Esophagus (tissue), 2 donors: ENCODE results near the gene ZNF354C. TPM values are rescaled to one million over a fixed set of nuclear protein-coding genes. Genes with fewer than 3 reads are reported as not detected.

ENCODE experiments used
- H3K27ac ChIP-seq, 2 donors: one replicate each; pipeline ENCODE4 v1.5.1; 2013; ENCODE audit warnings: low read depth in 2 of 2, mild to moderate bottlenecking in 2 of 2, inconsistent platforms in 1 of 2, low read length in 1 of 2, moderate library complexity in 1 of 2
- H3K27me3 ChIP-seq, 2 donors: one replicate each; pipeline ENCODE4 v1.6.1; 2013; ENCODE audit warnings: low read length in 2 of 2, control low read depth in 1 of 2, mild to moderate bottlenecking in 1 of 2; ENCODE audit not compliant: insufficient read depth in 2 of 2, control insufficient read depth in 1 of 2
- H3K36me3 ChIP-seq, 2 donors: one replicate each; pipeline ENCODE4 v1.6.1; 2013; ENCODE audit warnings: low read length in 1 of 2; ENCODE audit not compliant: control insufficient read depth in 2 of 2, insufficient read depth in 2 of 2
- H3K4me1 ChIP-seq, 2 donors: one replicate each; pipeline ENCODE4 v1.6.1; 2013; ENCODE audit warnings: low read length in 1 of 2; ENCODE audit not compliant: control insufficient read depth in 2 of 2, insufficient read depth in 2 of 2
- H3K4me3 ChIP-seq, 2 donors: one replicate each; pipeline ENCODE4 v1.5.1; 2013; ENCODE audit warnings: low read length in 2 of 2, mild to moderate bottlenecking in 2 of 2, low read depth in 1 of 2, moderate library complexity in 1 of 2
- H3K9me3 ChIP-seq, 2 donors: one replicate each; pipeline ENCODE4 v1.6.1; 2013; ENCODE audit warnings: mild to moderate bottlenecking in 2 of 2, low read depth in 1 of 2, low read length in 1 of 2, moderate library complexity in 1 of 2; ENCODE audit not compliant: control insufficient read depth in 2 of 2, insufficient read depth in 1 of 2
- WGBS, 2 donors: extraction: QIAGEN DNeasy Blood & Tissue Kit; methylation state at CpG; one replicate each; pipeline ENCODE4 v1.1.7; 2013; 5-methylcytosine and 5-hydroxymethylcytosine counted together
- polyA plus RNA-seq, 2 donors: library from polyadenylated mRNA; stranded (reverse); fragments of 200-250 nt; gene quantifications; one replicate each; pipeline ENCODE4 v1.2.3, GENCODE V29; 2013
- donor health status: healthy with polysubstance abuse.
- donor health status: Bipolar disorder and iron deficiency.

The ZNF354C gene
- polyA plus RNA-seq, 2 donors: 0.84 to 0.95 TPM

DNA sequence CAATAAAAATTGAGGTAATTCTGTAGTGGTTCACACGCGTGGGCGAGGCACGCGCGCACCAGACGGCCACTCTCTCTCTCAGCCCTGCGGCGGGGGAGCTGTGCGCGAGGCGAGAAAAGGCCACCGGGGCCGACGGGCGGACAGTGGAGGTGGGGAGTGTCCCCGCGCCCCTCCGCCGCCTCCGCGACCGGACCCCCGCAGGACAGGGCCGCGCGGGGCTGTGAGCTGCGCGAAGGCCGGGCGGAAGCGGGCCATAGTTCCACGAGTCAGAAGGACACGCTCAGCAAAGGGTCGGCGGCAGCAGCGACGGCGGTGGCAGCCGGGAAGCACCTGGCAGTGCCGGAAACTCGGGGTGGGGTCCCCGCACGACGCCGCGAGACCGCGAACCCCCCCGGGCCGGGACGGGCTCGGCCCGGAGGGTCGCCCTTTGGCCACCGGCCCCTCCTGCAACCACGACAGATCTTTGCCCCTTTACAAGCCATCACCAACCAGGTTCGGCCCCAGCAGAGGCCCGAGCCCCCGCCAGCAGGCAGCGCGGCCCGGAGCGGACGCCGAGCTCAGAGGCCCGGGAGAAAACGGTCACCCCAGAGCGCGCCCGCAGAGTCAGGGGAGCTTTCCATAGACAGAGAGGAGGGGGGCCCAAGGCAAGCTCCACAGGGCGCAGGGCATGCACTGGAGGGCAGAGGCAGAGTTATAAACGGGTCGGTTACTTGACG lies 60.9 kb downstream of the ZNF354C start:
- Histone ChIP-seq H3K4me1 (no peaks in the 10 kb centered on the region), H3K4me3 (no peak overlapping the region), H3K9me3 (peaks cover 0 to 21% of the 10 kb centered on the region in 2 donors), H3K36me3 (no peaks in the 10 kb centered on the region), H3K27me3 (no peaks in the 10 kb centered on the region), H3K27ac (no peak overlapping the region)
- 78 to 79% methylated on average over 75 of the region's 75 CpGs for WGBS, 2 donors

DNA sequence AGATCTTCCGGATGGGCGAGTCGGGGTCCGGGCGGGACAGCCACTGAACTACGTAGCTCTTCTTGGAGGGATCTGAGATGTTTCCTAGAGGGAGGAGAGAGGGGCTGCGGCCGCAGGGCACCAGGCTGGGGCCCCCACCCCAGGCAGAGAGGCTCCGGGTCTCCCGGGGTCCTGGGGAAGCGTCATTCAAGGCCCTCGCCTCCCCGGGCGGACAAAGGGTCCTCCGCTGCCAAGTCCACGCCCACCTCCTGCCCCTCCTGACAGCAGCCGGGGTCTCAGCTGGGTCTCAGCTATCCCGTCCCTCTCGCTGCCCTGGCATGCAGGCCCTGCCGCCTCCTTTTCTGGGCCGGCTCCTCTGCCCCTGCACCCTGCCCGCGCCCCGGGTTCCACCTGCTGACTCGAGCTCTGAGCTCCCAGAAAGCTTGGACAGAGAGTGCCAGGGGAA lies 61.5 kb downstream of the ZNF354C start:
- Histone ChIP-seq H3K27me3 (no peaks in the 10 kb centered on the region), H3K27ac (no peak overlapping the region), H3K9me3 (peaks cover 0 to 19% of the 10 kb centered on the region in 2 donors), H3K4me1 (no peaks in the 10 kb centered on the region), H3K4me3 (no peak overlapping the region), H3K36me3 (no peaks in the 10 kb centered on the region)
- WGBS, 2 donors: 86 to 92% methylated on average over 25 of the region's 25 CpGs

DNA sequence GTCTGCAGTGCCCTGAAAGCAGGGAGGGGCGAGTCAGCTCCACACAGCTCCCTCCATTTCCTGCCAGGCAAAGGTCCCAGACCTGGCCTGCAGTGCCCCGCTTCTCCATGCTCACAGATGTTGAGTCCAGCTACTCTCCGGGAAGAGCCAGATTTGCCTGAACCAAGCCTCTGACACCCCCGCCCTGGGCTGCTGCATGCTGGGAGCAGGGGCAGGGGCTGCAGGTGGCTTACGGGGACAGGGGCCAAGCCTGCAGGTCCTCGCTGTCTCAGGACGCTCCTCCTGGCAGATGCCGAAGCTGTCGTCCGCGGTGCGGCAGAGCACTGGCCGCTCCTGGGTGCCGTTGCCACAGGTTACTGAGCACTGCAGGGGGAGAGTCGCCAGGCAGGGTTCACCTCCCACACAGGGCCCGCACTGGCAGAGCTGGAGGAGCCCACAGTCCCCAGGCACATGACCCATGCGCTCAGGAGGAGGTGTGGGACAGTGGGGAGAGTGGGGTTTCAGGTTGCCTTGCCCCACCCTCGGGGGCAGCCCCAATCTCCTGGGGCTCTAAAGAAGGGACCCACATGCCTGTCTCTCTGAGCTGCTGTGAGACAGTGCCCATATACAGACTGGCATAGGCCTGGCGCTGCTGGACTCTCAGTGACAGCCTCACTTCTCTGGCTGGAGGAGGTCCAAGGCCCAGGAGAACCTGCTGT lies 62.4 kb downstream of the ZNF354C start:
- WGBS, 2 donors: 85 to 93% methylated on average over 19 of the region's 19 CpGs
- H3K27me3 ChIP-seq: no peaks in the 10 kb centered on the region
- H3K36me3 ChIP-seq: no peaks in the 10 kb centered on the region
- no peaks in the 10 kb centered on the region for H3K4me1 ChIP-seq
- H3K27ac ChIP-seq: no peak overlapping the region
- H3K4me3 ChIP-seq: no peak overlapping the region
- H3K9me3 ChIP-seq: peaks cover 0 to 15% of the 10 kb centered on the region in 2 donors

DNA sequence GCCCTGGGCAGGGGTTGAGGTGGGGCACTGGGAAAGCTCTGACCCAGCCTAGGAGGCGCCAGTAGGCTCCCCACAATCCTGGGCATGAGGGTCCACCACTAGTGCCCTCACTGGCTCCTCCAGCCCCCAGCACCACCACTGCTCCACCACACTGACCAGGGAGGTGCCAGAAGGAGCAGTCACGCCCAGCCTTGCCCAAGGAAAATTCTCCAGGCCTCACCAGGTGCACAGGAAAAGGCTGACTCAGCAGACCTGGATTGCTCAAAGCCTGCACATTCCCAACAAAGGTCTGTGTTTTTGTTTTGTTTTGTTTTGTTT lies 62.9 kb downstream of the ZNF354C start:
- H3K27me3 ChIP-seq: no peaks in the 10 kb centered on the region
- H3K4me1 ChIP-seq: no peaks in the 10 kb centered on the region
- H3K27ac ChIP-seq: no peak overlapping the region
- no peak overlapping the region for H3K4me3 ChIP-seq
- H3K9me3 ChIP-seq: peaks cover 0 to 15% of the 10 kb centered on the region in 2 donors
- 78 to 91% methylated on average over 2 of the region's 2 CpGs for WGBS, 2 donors
- H3K36me3 ChIP-seq: no peaks in the 10 kb centered on the region

DNA sequence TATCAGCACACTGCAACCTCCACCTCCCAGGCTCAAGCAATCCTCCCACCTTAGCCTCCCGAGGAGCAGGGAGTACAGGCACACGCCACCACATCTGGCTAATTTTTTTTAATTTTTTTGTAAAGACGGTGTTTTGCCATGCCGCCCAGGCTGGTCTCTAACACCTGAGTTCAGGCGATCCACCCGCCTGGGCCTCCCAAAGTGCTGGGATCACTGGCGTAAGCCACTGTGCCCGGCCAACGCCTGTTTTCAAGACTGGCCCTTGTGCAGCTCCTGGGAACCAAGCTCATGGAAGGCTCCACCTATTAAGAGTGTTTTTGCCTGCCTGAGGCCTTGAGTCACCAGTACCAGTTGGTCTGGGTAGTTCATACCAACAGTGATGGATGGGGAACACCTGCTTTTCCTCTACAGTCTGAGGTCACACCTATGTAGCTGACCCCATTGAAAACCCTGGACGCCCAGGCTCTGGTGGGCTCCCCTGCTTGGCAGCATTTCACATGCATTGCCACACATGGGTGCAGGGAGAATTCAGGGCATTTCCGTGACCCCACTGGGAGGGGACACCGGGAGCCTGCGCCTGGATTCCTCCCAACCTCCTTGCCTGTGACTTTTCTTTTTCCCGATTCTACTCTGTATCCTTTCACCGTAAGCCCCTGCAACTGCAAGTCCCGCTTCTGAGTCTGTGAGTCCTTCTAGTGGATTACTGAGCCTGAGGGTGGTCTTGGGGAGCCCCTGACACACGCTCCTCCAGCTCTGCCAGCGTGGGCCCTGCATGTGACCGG lies 63.5 kb downstream of the ZNF354C start:
- Histone ChIP-seq H3K27me3 (no peaks in the 10 kb centered on the region), H3K4me3 (no peak overlapping the region), H3K27ac (no peak overlapping the region), H3K4me1 (no peaks in the 10 kb centered on the region), H3K9me3 (peaks cover 0 to 15% of the 10 kb centered on the region in 2 donors), H3K36me3 (no peaks in the 10 kb centered on the region)
- WGBS, 2 donors: 91 to 92% methylated on average over 19 of the region's 19 CpGs

DNA sequence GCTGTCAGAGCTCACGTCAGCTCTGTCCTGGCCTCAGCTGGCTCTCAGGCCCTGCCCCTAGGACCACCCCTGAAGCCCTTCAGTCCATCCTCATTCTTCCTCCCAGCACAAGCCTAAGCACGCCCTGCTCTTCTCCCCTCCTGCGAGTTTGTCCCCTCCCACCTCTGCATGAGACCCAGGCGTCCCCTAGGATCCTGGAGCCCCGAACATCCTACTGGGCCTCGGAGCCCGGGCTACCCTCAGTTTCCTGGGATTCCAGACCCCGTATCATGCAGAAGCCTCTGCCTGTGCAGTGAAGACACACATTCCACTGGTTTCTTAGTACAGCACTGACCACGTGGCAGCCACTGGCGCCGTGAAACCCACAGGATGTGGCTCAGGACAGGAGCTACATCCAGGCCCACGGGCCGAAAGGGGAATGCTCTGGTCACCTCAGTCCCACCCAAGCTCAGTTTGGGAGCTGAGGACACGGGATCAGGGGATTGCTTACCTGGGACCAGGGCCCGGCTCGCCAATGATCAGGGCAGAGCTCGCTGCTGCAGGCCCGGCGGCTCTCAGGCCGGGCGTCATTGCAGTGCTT lies 64.2 kb downstream of the ZNF354C start:
- 91 to 93% methylated on average over 20 to 21 of the region's 21 CpGs for WGBS, 2 donors
- no peaks in the 10 kb centered on the region for H3K4me1 ChIP-seq
- H3K36me3 ChIP-seq: no peaks in the 10 kb centered on the region
- no peak overlapping the region for H3K4me3 ChIP-seq
- no peak overlapping the region for H3K27ac ChIP-seq
- H3K9me3 ChIP-seq: peaks cover 0 to 15% of the 10 kb centered on the region in 2 donors
- H3K27me3 ChIP-seq: no peaks in the 10 kb centered on the region

DNA sequence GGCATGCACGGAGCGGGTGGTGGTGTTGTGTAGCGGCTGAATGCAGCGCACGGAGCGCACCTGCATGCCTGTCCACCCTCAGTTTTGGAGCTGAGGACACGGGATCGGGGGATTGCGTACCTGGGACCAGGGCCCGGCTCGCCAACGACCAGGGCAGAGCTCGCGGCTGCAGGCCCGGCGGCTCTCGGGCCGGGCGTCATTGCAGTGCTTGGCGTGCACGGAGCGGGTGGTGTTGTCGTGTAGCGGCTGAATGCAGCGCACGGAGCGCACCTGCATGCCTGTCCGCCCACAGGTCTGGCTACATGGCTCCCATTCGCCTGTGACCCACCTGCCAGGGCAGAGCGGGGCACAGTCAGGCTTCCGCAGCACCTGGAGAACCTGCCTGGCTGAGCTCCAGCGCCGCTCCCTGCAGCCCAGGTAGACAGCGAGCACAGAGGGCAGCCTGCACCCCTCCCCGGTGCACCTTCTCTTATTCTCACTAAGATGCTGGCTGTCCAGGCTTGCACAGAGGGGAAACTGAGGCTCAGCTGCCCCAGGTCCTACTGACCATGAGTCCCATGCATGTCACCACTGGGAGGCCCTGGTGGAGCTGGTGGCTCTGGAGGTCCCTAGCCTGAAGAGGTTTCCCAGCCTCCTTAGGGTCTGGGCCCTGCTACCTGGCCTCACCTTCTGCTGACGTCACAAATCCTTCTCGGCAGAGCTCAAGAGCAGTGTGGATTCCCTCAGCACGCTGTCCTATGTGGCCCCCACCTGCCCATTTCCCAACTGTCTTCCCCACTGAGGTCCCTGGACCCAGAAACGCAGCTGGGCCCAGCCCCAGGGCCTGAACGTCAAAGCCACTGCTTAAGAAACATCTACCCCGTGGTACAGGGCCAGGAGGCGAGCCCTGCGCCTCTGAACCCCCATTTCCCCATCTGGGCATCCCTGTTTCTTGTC lies 64.9 kb downstream of the ZNF354C start:
- Histone ChIP-seq H3K9me3 (peaks cover 0 to 15% of the 10 kb centered on the region in 2 donors), H3K27ac (no peak overlapping the region), H3K36me3 (no peaks in the 10 kb centered on the region), H3K4me3 (no peak overlapping the region), H3K27me3 (no peaks in the 10 kb centered on the region), H3K4me1 (no peaks in the 10 kb centered on the region)
- WGBS, 2 donors: 93 to 94% methylated on average over 43 of the region's 43 CpGs

DNA sequence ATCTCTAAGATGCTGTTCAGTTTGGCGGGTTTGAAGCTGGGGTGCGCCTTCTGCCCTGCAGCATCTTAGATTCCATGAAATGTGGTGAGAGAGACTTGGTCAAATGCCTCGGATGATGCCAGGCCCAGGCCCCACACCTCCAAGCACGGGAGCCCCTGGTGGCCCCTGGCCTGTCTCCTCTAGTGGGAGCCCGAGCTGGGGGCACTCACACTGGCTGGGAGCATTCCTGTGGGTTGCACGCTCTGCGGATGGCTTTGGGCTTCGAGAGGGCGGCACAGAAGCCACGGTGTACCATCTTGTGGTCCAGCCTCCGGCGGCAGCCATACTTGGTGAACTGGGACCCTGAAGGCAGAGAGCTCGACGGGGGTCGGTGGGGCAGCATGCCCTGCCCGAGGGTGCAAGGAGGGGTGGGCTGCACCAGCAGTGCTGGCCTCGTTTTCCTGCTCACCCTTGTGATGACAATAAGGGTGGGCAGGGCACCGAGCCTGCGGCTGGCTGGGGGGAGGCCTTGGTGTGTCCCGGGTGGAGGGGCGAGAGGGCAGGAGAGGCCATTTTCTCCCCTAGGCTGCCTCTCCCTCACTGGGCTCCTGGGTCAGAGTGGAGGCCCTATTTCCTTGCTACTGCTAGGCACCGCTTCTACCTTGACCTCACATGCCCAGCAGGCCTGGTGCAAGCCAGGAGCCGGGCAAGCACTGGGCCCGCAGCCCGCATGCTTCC lies 65.8 kb downstream of the ZNF354C start:
- 91 to 93% methylated on average over 25 of the region's 25 CpGs for WGBS, 2 donors
- Histone ChIP-seq H3K27ac (no peak overlapping the region), H3K4me3 (no peak overlapping the region), H3K27me3 (no peaks in the 10 kb centered on the region), H3K9me3 (peaks cover 0 to 15% of the 10 kb centered on the region in 2 donors), H3K36me3 (no peaks in the 10 kb centered on the region), H3K4me1 (no peaks in the 10 kb centered on the region)
